ENCODE data around the gene ZC3H7B. TPM values are rescaled to one million over a fixed set of nuclear protein-coding genes. Genes with fewer than 3 reads are reported as not detected.

ZC3H7B gene
- total and polyA plus RNA-seq, 2 donors (not counting 3 experiments of a cell fraction or from before 2014, with no cell fraction given), result 66.8 to 95.9 TPM

DNA sequence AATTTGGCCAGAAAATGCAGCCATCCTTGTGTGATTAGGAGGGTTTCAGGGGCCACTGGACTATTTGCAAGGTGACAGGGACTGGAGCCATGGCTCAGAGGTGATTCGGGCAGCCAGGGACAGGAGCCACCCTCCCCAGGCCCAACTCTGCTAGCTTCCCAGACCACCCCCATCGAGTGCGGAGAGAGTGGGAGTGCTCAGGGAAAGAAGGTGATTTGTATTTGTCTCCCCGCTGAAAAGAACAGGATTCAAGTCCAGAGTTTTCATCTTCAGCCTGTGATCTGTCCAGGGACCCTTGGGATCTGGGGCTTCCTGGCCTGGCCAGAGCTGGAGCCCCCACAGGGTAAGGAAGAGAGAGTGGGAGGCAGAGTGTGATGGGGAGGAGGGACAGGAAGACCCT, 58.1 kb downstream of the ZC3H7B start:
- intact Hi-C loops (cut with micrococcal nuclease) (no loop called here), dilution Hi-C loops (cut with MboI; ENCODE audit: extremely low pct_ligation_motif_present, low sequenced_read_pairs) (no loop called here)
- Histone ChIP-seq H3K27me3 (ENCODE audit: control insufficient read depth in 2 of 2, insufficient read depth in 2 of 2, low read length in 2 of 2) (no peaks in the 10 kb centered on the region), H3K4me1 (ENCODE audit: control insufficient read depth, extremely low read depth, insufficient read depth, low read length) (no peaks in the 10 kb centered on the region), H3K4me2 (ENCODE audit: insufficient read depth, low read length) (no peak overlapping the region), H3K27ac (ENCODE audit: insufficient read depth, low read depth, low read length) (no peak overlapping the region), H3K79me2 (ENCODE audit: control insufficient read depth, insufficient read depth, low read length) (no peaks in the 10 kb centered on the region), H4K20me1 (replicated peaks; ENCODE audit: control insufficient read depth, extremely low read depth, insufficient read depth, low read length) (no peaks in the 10 kb centered on the region), H3K9ac (replicated peaks; ENCODE audit: extremely low read depth, insufficient read depth, low read length) (no peak overlapping the region), H3K4me3 (replicated peaks in 1 of 3; ENCODE audit: insufficient read depth in 1 of 3, low read depth in 1 of 3, low read length in 3 of 3) (no peak overlapping the region), H3K9me1 (replicated peaks; ENCODE audit: control insufficient read depth, extremely low read depth, insufficient read depth, low read length) (no peaks in the 10 kb centered on the region), H3K36me3 (ENCODE audit: control insufficient read depth in 2 of 2, extremely low read depth in 1 of 2, insufficient read depth in 2 of 2, low read length in 2 of 2) (peaks cover 0 to 38% of the 10 kb centered on the region in 2 experiments), H2AFZ (ENCODE audit: low read depth, low read length) (no peak overlapping the region), H3K9me3 (replicated peaks; ENCODE audit: control insufficient read depth, insufficient read depth, low read length) (no peaks in the 10 kb centered on the region)
- TF ChIP-seq EZH2 (IDR thresholded peaks at IDR 0.05; ENCODE audit: borderline replicate concordance, low read depth, low read length, severe bottlenecking), result no peak
- no peak for TF ChIP-seq GATA2 (IDR thresholded peaks at IDR 0.05; ENCODE audit: insufficient read depth, insufficient read length, low read depth, low read length)
- no peak for TF ChIP-seq POLR2AphosphoS5 (IDR thresholded peaks at IDR 0.05; ENCODE audit: insufficient read depth, low read depth, low read length)
- TF ChIP-seq MYC (IDR thresholded peaks at IDR 0.05; ENCODE audit: low read depth, low read length), result no peak
- FAIRE-seq (no peak), DNase-seq (ENCODE audit: low read depth, low spot score) (no peak)
- TSS peak; percentile 58 for BruUV-seq (replicated peaks)
- ChIA-PET CTCF (no interaction called here), POLR2A (no interaction called here)

DNA sequence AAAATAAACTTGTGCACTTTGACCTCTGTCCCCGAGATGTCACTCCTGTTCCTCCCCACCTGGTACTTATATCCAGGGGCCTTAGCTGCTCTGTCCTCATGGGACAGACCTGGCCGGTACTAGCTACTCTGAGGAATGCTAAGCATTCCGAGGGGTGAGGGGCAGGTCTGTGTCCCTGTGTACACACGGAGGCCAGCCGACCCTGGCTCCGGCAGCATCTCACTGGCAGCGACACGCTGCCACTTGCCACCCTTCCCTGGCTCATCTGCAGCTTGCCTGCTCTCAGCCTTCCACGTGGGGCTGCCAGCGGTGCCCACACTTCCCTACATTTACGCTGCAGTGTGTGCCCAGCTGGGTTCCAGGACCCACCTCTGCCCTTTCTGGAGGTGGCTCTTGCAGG, 58.8 kb downstream of the ZC3H7B start:
- no peak overlapping the region for H3K27ac ChIP-seq (ENCODE audit: insufficient read depth, low read depth, low read length)
- no peaks in the 10 kb centered on the region for H3K79me2 ChIP-seq (ENCODE audit: control insufficient read depth, insufficient read depth, low read length)
- no peak for FAIRE-seq
- no peaks in the 10 kb centered on the region for H3K4me1 ChIP-seq (ENCODE audit: control insufficient read depth, extremely low read depth, insufficient read depth, low read length)
- H3K9me1 ChIP-seq (replicated peaks; ENCODE audit: control insufficient read depth, extremely low read depth, insufficient read depth, low read length), result no peaks in the 10 kb centered on the region
- BruUV-seq (replicated peaks), result no TSS peak
- DNase-seq (ENCODE audit: low read depth, low spot score), result no peak
- no peak overlapping the region for H3K4me3 ChIP-seq (replicated peaks in 1 of 3; ENCODE audit: insufficient read depth in 1 of 3, low read depth in 1 of 3, low read length in 3 of 3)
- CTCF ChIA-PET, result interaction anchor here (0.9 to 2.0 kb wide), 2 partner anchors 12 to 16 kb away, joined by 3 to 5 read pairs; no protein-coding TSS in a partner anchor
- TF ChIP-seq FOS (IDR thresholded peaks at IDR 0.05; ENCODE audit: borderline replicate concordance, insufficient read depth, low read length) (no peak), POLR2AphosphoS5 (IDR thresholded peaks at IDR 0.05; ENCODE audit: insufficient read depth, low read depth, low read length) (no peak), EZH2 (IDR thresholded peaks at IDR 0.05; ENCODE audit: borderline replicate concordance, low read depth, low read length, severe bottlenecking) (no peak), GATA2 (IDR thresholded peaks at IDR 0.05; ENCODE audit: insufficient read depth, insufficient read length, low read depth, low read length) (no peak), POLR2A (IDR thresholded peaks at IDR 0.05; ENCODE audit: low read depth, low read length) (no peak), JUN (IDR thresholded peaks at IDR 0.05; ENCODE audit: borderline replicate concordance, insufficient read depth, insufficient read length, low read depth) (no peak), MYC (IDR thresholded peaks at IDR 0.05; ENCODE audit: low read depth, low read length) (no peak)
- TF ChIP-seq, protein P1, sequence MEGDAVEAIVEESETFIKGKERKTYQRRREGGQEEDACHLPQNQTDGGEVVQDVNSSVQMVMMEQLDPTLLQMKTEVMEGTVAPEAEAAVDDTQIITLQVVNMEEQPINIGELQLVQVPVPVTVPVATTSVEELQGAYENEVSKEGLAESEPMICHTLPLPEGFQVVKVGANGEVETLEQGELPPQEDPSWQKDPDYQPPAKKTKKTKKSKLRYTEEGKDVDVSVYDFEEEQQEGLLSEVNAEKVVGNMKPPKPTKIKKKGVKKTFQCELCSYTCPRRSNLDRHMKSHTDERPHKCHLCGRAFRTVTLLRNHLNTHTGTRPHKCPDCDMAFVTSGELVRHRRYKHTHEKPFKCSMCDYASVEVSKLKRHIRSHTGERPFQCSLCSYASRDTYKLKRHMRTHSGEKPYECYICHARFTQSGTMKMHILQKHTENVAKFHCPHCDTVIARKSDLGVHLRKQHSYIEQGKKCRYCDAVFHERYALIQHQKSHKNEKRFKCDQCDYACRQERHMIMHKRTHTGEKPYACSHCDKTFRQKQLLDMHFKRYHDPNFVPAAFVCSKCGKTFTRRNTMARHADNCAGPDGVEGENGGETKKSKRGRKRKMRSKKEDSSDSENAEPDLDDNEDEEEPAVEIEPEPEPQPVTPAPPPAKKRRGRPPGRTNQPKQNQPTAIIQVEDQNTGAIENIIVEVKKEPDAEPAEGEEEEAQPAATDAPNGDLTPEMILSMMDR (IDR thresholded peaks at IDR 0.05; ENCODE audit: extremely low read depth in 1 of 2, insufficient read depth in 1 of 2, low read depth in 1 of 2, low read length in 2 of 2), result no peak
- TF ChIP-seq, protein P2, sequence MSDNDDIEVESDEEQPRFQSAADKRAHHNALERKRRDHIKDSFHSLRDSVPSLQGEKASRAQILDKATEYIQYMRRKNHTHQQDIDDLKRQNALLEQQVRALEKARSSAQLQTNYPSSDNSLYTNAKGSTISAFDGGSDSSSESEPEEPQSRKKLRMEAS (IDR thresholded peaks at IDR 0.05; ENCODE audit: insufficient read depth, insufficient read length), result no peak
- no peak overlapping the region for H2AFZ ChIP-seq (ENCODE audit: low read depth, low read length)
- no peaks in the 10 kb centered on the region for H3K9me3 ChIP-seq (replicated peaks; ENCODE audit: control insufficient read depth, insufficient read depth, low read length)
- H3K36me3 ChIP-seq (ENCODE audit: control insufficient read depth in 2 of 2, extremely low read depth in 1 of 2, insufficient read depth in 2 of 2, low read length in 2 of 2), result peaks cover 0 to 30% of the 10 kb centered on the region in 2 experiments
- intact Hi-C loops (cut with micrococcal nuclease), result loop anchor here (10.0 kb wide), 1 partner anchor 165 kb away; no protein-coding TSS in a partner anchor
- POLR2A ChIA-PET, result interaction anchor here (0.6 kb wide), 1 partner anchor 390 kb away, joined by 9 read pairs; no protein-coding TSS in a partner anchor
- dilution Hi-C loops (cut with MboI; ENCODE audit: extremely low pct_ligation_motif_present, low sequenced_read_pairs), result no loop called here
- H3K9ac ChIP-seq (replicated peaks; ENCODE audit: extremely low read depth, insufficient read depth, low read length), result no peak overlapping the region
- H3K4me2 ChIP-seq (ENCODE audit: insufficient read depth, low read length), result no peak overlapping the region
- no peaks in the 10 kb centered on the region for H3K27me3 ChIP-seq (ENCODE audit: control insufficient read depth in 2 of 2, insufficient read depth in 2 of 2, low read length in 2 of 2)
- no peaks in the 10 kb centered on the region for H4K20me1 ChIP-seq (replicated peaks; ENCODE audit: control insufficient read depth, extremely low read depth, insufficient read depth, low read length)

All from endothelial cell of umbilical vein (primary cell).